HEK293 (cell line): ENCODE results near the gene RAB3GAP2.
"Not testable (repeated sequence)": the region's sequence is repeated elsewhere in the genome, so short reads cannot be mapped to it uniquely, and the experiment has no call there.

Experiments used
- CTCF ChIA-PET: fragments of 350-600 bp; formaldehyde crosslinking; extraction: SDS; loops from one replicate; lab custom pipeline; 2021; ENCODE audit warnings: antibody characterized with exemption; lab: Yijun Ruan, JAX
- POLR2A ChIA-PET: fragments of 300-600 bp; formaldehyde crosslinking; extraction: SDS; loops from one replicate; lab custom pipeline; 2020; ENCODE audit warnings: antibody characterized with exemption, inconsistent platforms; lab: Yijun Ruan, JAX
- H3K27ac ChIP-seq: fragments of 200-500 bp; sonication (Bioruptor generic); 2 replicates; pipeline ENCODE4 v1.5.1; 2014; ENCODE audit warnings: low read depth, low read length, control low read depth, inconsistent platforms; ENCODE audit errors: extremely low read depth
- H3K36me3 ChIP-seq, 2 experiments: fragments of 200-500 bp in 1 of 2; sonication (Bioruptor generic) in 1 of 2; 1 replicate in 1 of 2; 2 replicates in 1 of 2; pipeline ENCODE4 v1.5.1; 2014 to 2017; ENCODE audit warnings: inconsistent platforms in 2 of 2, low read length in 2 of 2; ENCODE audit not compliant: control insufficient read depth in 2 of 2, insufficient read depth in 1 of 2
- H3K4me1 ChIP-seq: fragments of 200-500 bp; sonication (Bioruptor generic); 2 replicates; pipeline ENCODE4 v1.5.1; 2014; ENCODE audit warnings: mild to moderate bottlenecking, low read length, inconsistent platforms; ENCODE audit not compliant: control insufficient read depth, insufficient read depth
- H3K4me3 ChIP-seq: 2 replicates; pipeline ENCODE4 v1.5.1; 2011; ENCODE audit warnings: low read depth, mild to moderate bottlenecking, control low read depth, low read length, moderate library complexity
- H3K9me3 ChIP-seq: fragments of 200-500 bp; sonication (Bioruptor generic); 2 replicates; pipeline ENCODE4 v1.5.1; 2014; ENCODE audit warnings: low read depth, low read length, inconsistent platforms; ENCODE audit not compliant: control insufficient read depth, insufficient read depth
- GFI1B ChIP-seq: fragments of 450-650 bp; formaldehyde crosslinking; IDR thresholded peaks from 2 replicates; pipeline ENCODE4 v1.5.1; 2016; ENCODE audit warnings: missing biosample characterization, missing genetic modification characterization
- KLF10 ChIP-seq: fragments of 450-650 bp; IDR thresholded peaks from 2 replicates; pipeline ENCODE4 v1.5.1; 2018; ENCODE audit warnings: missing biosample characterization, mild to moderate bottlenecking, missing genetic modification characterization
- TSHZ1 ChIP-seq: fragments of 450-650 bp; formaldehyde crosslinking; IDR thresholded peaks from 2 replicates; pipeline ENCODE4 v1.5.1; 2016; ENCODE audit warnings: missing biosample characterization, missing genetic modification characterization, borderline replicate concordance
- ZBTB7A ChIP-seq: fragments of 450-650 bp; formaldehyde crosslinking; IDR thresholded peaks from 2 replicates; pipeline ENCODE4 v1.5.1; 2016; ENCODE audit warnings: low read depth, missing biosample characterization, missing genetic modification characterization
- ZNF133 ChIP-seq: fragments of 450-650 bp; formaldehyde crosslinking; IDR thresholded peaks from 2 replicates; pipeline ENCODE4 v1.5.1; 2016; ENCODE audit warnings: missing biosample characterization, missing genetic modification characterization
- ZNF146 ChIP-seq: fragments of 450-650 bp; formaldehyde crosslinking; IDR thresholded peaks from 2 replicates; pipeline ENCODE4 v1.5.1; 2016; ENCODE audit warnings: missing biosample characterization, missing genetic modification characterization
- ZNF184 ChIP-seq: fragments of 450-650 bp; IDR thresholded peaks from 2 replicates; pipeline ENCODE4 v1.5.1; 2018; ENCODE audit warnings: missing biosample characterization, mild to moderate bottlenecking, missing genetic modification characterization
- ZNF202 ChIP-seq: fragments of 450-650 bp; formaldehyde crosslinking; IDR thresholded peaks from 2 replicates; pipeline ENCODE4 v1.5.1; 2016; ENCODE audit warnings: missing biosample characterization, missing genetic modification characterization, borderline replicate concordance
- ZNF518A ChIP-seq: fragments of 450-650 bp; formaldehyde crosslinking; conservative IDR thresholded peaks from 2 replicates; pipeline ENCODE4 v1.5.1; 2016; ENCODE audit warnings: low read depth, missing biosample characterization, missing genetic modification characterization
- ZNF785 ChIP-seq: fragments of 450-650 bp; formaldehyde crosslinking; IDR thresholded peaks from 2 replicates; pipeline ENCODE4 v1.5.1; 2016; ENCODE audit warnings: missing biosample characterization, missing genetic modification characterization
- TF ChIP-seq, protein P1 (sequence below): fragments of 450-650 bp; formaldehyde crosslinking; IDR thresholded peaks from 2 replicates; pipeline ENCODE4 v1.5.1; 2016; ENCODE audit warnings: missing biosample characterization, missing genetic modification characterization
- TF ChIP-seq, protein P2 (sequence below): fragments of 450-650 bp; formaldehyde crosslinking; IDR thresholded peaks from 2 replicates; pipeline ENCODE4 v1.5.1; 2016; ENCODE audit warnings: missing biosample characterization, missing genetic modification characterization

Gene RAB3GAP2

GRCh38 chr1:220170836-220171526 lies 101.3 kb downstream of the RAB3GAP2 start:
- Histone ChIP-seq H3K4me3 (no peak overlapping the region), H3K9me3 (no peaks in the 10 kb centered on the region), H3K36me3 (peaks cover 0 to 60% of the 10 kb centered on the region in 2 experiments), H3K27ac (no peak overlapping the region), H3K4me1 (no peaks in the 10 kb centered on the region)
- POLR2A ChIA-PET: no interaction called here
- TF ChIP-seq GFI1B (tag by site-specific recombination): no peak
- TF ChIP-seq ZNF785 (tag by site-specific recombination): no peak
- TF ChIP-seq ZNF184 (tag by site-specific recombination): no peak
- no peak for TF ChIP-seq TSHZ1 (tag by site-specific recombination)
- TF ChIP-seq ZNF133 (tag by site-specific recombination): no peak
- no peak for TF ChIP-seq KLF10 (tag by site-specific recombination)
- no peak for TF ChIP-seq ZNF518A
- no peak for TF ChIP-seq ZBTB7A (tag by site-specific recombination)
- CTCF ChIA-PET: interaction anchor here (0.6 to 0.9 kb wide), 4 partner anchors 19 to 640 kb away, joined by 3 to 6 read pairs (median 4); no protein-coding TSS in a partner anchor

DNA sequence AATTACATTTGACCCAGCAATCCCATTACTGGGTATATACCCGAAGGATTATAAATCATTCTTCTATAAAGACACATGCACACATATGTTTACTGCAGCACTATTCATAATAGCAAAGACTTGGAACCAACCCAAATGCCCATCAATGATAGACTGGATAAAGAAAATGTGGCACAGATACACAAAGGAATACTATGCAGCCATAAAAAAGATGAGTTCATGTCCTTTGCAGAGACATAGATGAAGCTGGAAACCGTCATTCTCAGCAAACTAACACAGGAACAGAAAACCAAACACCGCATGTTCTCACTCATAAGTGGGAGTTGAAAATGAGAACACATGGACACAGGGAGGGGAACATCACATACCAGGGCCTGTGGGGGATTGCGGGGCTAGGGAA lies 102.4 kb downstream of the RAB3GAP2 start:
- TF ChIP-seq, protein P1, sequence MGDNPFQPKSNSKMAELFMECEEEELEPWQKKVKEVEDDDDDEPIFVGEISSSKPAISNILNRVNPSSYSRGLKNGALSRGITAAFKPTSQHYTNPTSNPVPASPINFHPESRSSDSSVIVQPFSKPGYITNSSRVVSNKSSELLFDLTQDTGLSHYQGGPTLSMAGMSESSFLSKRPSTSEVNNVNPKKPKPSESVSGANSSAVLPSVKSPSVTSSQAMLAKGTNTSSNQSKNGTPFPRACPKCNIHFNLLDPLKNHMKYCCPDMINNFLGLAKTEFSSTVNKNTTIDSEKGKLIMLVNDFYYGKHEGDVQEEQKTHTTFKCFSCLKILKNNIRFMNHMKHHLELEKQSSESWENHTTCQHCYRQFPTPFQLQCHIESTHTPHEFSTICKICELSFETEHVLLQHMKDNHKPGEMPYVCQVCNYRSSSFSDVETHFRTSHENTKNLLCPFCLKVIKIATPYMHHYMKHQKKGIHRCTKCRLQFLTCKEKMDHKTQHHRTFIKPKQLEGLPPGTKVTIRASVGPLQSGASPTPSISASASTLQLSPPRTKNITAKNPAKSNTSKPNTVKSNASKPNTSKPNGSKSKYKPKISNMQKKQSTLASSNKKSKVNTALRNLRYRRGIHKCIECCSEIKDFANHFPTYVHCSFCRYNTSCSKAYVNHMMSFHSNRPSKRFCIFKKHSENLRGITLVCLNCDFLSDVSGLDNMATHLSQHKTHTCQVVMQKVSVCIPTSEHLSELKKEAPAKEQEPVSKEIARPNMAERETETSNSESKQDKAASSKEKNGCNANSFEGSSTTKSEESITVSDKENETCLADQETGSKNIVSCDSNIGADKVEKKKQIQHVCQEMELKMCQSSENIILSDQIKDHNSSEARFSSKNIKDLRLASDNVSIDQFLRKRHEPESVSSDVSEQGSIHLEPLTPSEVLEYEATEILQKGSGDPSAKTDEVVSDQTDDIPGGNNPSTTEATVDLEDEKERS (tag by site-specific recombination): 0 out of 2 replicates have a peak, but pooled peaks have one; percentile 51
- TF ChIP-seq, protein P2, sequence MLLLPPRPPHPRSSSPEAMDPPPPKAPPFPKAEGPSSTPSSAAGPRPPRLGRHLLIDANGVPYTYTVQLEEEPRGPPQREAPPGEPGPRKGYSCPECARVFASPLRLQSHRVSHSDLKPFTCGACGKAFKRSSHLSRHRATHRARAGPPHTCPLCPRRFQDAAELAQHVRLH (tag by site-specific recombination): 0 out of 2 replicates have a peak, but pooled peaks have one; percentile 37
- TF ChIP-seq ZNF146 (tag by site-specific recombination) (peak; percentile 98), ZNF202 (tag by site-specific recombination) (0 out of 2 replicates have a peak, but pooled peaks have one; percentile 44)
- H3K4me3 ChIP-seq, POLR2A ChIA-PET, H3K4me1 ChIP-seq, CTCF ChIA-PET, H3K27ac ChIP-seq, H3K9me3 ChIP-seq: not testable (repeated sequence)
- H3K36me3 ChIP-seq: peaks cover 0 to 68% of the 10 kb centered on the region in 2 experiments
